ENCODE measurements around the gene TMEM30B.

DNA sequence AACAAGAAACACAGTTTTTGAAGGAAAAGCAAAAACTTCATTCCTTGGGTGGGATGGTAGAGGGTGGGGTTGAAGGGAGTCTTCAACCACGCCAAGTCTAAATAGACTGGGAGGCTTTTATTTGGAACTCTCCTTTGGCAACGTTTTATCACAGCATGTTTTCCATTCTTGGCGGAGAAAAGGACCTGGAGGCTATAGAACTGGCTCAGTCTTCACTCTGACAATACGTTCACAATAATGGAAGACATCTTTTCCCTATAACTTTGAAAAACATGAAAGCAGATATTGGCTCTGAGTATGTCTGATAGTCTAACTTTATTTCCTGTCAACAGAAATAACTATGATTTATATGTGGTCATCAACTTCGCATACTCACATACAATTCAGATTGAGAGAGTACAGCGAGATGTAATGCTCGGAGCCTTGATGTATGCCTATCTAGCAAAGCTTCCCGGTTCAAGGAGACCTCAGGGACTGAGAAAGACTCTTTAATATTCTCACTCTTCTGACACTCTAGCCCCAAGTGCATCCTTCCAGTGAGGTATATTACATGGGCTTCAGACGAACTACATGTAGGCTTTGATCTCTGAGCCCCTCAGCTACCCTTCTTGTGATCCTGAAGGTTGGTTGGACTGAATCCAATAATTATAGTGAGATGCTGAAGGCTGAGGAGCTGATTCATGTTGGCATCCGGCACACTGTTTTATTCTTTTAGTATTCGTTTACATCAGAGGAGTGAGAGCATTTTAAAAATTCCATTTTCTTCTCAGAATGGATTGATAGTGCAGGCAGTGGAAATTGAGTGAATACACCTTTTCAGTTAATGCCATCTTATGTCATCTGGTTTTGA, 14.0 kb downstream of the TMEM30B start:
- TF ChIP-seq, protein P1, sequence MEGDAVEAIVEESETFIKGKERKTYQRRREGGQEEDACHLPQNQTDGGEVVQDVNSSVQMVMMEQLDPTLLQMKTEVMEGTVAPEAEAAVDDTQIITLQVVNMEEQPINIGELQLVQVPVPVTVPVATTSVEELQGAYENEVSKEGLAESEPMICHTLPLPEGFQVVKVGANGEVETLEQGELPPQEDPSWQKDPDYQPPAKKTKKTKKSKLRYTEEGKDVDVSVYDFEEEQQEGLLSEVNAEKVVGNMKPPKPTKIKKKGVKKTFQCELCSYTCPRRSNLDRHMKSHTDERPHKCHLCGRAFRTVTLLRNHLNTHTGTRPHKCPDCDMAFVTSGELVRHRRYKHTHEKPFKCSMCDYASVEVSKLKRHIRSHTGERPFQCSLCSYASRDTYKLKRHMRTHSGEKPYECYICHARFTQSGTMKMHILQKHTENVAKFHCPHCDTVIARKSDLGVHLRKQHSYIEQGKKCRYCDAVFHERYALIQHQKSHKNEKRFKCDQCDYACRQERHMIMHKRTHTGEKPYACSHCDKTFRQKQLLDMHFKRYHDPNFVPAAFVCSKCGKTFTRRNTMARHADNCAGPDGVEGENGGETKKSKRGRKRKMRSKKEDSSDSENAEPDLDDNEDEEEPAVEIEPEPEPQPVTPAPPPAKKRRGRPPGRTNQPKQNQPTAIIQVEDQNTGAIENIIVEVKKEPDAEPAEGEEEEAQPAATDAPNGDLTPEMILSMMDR (IDR thresholded peaks at IDR 0.05) = no peak
- no peak for TF ChIP-seq POLR2A (IDR thresholded peaks at IDR 0.05)
- no peak for TF ChIP-seq POLR2AphosphoS5 (IDR thresholded peaks at IDR 0.05)
